ENCODE results near the gene IPCEF1.
"Not testable (repeated sequence)": the region's sequence is repeated elsewhere in the genome, so short reads cannot be mapped to it uniquely, and the experiment has no call there.

DNA sequence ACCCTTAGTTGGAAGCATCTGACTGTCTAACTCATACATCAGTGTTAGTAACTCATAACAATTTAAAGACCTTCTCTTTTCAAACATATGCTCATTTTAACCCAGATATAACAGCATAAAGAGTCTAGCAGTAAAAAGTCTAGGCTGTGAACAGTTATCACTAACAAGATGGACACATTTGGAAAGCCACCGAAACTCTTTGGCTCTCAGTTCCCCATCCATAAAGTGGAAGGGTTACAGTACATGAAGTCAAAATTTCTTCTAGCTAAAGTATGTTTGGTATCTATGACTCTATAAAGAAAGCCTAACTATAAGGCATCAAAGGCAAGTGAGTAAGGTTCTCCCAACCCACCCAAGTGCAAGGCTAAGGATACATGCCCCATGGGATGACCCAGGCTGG, 22.5 kb downstream of the IPCEF1 start:
- TF ChIP-seq, protein P1, sequence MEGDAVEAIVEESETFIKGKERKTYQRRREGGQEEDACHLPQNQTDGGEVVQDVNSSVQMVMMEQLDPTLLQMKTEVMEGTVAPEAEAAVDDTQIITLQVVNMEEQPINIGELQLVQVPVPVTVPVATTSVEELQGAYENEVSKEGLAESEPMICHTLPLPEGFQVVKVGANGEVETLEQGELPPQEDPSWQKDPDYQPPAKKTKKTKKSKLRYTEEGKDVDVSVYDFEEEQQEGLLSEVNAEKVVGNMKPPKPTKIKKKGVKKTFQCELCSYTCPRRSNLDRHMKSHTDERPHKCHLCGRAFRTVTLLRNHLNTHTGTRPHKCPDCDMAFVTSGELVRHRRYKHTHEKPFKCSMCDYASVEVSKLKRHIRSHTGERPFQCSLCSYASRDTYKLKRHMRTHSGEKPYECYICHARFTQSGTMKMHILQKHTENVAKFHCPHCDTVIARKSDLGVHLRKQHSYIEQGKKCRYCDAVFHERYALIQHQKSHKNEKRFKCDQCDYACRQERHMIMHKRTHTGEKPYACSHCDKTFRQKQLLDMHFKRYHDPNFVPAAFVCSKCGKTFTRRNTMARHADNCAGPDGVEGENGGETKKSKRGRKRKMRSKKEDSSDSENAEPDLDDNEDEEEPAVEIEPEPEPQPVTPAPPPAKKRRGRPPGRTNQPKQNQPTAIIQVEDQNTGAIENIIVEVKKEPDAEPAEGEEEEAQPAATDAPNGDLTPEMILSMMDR (IDR thresholded peaks at IDR 0.05; ENCODE audit: low read depth, low read length): not testable (repeated sequence)
- not testable (repeated sequence) for TF ChIP-seq POLR2A (IDR thresholded peaks at IDR 0.05; ENCODE audit: extremely low read depth, insufficient read length)

All from NB4 (cell line).